Measurements from ENCODE around the gene BCL6.
"Not testable (repeated sequence)": the region's sequence is repeated elsewhere in the genome, so short reads cannot be mapped to it uniquely, and the experiment has no call there.

Gene BCL6

DNA sequence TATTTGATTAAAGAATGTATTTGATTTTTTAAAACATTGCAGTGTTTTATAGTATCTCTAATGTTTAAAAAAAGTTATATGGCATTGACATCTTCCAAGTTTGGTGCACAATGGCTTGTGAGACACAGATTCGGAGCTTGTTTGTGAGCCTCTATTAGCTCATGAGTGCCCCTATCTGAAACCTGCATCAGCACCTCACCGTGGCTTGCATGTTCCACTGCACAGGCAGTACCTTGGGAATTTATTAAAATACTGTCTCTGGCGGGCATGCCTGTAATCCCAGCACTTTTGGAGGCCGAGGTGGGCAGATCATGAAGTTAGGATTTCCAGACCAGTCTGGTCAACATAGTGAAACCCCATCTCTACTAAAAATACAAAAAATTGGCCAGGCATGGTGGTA, 36.1 kb downstream of the BCL6 start:
- DNase-seq, result no peak

- DNase-seq, result no peak
Observed at GRCh38 chr3:187708696-187709095, 36.6 kb downstream of the BCL6 start.

- no peak for DNase-seq
Observed at GRCh38 chr3:187706971-187707370, 38.3 kb downstream of the BCL6 start.

DNA sequence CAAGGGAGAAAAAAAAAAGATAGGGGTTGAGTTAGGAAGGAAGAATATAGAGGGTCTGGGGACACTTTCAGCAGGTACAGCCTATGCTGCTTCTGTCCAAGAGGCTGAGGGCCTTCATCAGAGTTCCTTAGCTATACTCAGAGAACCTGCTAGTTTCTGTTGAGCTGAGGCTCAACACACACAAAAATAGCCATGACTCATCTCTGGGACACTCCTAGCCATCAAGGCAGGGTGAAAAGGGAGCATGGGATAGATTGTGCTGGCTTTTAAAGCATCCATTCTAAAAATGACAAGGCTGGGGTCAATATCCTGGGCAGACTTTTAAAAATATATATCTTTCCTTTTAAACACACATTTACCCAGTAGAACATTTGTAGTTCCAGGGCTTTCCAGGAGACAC, 40.1 kb downstream of the BCL6 start:
- DNase-seq, result no peak

- no peak for DNase-seq
Observed at GRCh38 chr3:187702507-187703033, 42.7 kb downstream of the BCL6 start, which contains the start of gene RTP2. RTP2 (minus strand) TSS chr3:187702557; CDS start chr3:187702128, 429 bp downstream.

DNA sequence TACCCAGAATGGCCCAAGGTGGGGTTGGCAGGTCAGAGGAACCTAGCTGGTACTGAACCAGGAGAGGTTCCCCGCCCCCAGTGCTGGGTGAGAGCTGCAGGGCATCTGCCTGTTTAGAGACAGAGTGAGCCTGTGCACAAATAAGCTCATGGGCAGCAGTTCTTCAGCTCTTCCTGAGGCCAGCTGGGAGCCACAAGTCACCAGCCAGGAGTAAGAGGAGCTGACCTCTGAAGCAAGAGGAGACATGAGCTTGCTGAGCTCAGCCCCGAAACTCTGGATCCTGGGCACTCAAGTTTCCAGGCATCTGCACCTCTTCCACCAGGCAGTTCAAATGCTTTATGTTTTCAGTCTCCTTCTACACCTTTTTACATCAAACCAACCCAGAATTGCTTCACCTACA, 45.0 kb downstream of the BCL6 start:
- DNase-seq, result no peak

DNA sequence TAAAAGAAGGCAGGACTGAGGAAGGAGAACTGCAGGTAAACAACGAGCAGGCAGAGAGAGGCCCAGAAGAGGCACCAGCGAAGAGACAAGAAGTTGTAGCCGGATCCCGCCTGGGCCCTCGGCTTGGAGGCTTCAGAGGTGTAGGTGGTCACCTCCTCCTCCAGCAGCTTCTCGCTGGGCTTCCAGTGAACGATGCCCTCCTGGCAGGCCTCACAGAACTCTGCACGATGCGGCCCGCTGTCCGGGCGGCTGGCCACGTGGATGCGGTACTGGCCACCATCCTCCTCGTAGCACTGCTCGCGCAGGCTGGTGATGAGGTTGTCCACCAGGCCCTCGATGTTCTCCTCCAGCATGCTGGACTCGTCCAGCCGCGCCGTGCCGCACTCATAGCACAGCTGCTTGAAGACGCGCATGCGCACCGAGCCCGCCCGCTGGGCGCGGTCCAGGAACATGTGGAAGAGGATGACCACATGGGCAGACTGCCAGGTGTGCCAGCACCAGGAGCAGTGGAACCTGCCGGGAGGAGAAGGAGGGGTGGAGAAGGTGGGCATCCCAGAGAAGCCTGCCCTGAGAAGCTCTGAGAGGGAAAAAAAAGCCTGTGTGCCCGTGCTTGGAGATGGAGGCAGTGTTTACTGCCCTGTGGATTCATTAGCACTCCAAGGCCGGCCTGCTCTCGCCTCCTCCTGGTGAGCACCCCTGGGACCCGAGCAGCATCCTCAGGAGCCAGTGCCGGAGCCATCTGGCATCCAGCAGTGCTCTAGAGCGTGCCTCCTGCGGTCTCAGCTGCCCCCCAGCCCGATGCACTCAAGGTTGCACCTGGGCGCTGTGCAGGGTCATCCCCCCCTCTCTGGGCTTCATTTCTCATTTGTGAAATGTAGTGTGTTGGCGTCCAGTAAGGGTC, 46.5 kb downstream of the BCL6 start:
- DNase-seq, result no peak

DNA sequence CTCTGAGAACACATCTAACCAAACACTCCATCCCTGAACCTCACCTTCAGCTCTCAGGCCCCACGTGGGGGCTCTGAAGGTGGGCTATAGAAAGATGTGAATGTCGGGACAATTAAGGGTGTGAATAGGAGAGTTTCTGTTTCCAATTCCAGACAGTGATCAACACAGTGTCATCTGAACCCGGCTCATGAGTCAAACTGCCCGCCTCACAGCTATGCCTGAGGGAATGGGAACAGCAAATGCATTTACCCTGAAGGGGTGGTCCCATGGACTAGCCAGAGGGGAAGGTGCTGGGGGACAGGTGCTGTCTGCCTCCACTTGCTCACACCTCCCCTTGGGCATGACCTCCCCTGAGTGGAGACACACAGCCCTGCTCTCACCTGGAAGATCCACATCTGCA, 49.2 kb downstream of the BCL6 start:
- no peak for DNase-seq

DNA sequence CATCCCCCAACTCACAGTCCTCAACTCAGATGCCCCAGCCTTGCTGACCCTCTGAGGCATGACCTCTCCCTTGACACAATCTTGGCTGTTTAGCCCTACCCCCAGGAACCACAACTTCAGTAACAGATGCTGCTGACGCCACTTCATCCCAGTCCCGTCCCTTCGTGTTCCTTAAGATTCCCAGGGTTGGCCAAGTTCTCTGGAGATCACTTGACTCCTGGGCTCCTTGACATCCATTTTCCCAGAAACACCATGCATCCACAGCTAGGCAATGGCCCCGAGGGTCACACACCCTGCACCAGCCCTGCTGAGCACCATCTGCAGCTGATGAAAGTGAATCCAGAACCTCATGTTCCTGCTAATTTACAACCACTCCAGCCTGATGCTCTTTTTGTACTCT, 49.8 kb downstream of the BCL6 start:
- DNase-seq, result no peak

DNA sequence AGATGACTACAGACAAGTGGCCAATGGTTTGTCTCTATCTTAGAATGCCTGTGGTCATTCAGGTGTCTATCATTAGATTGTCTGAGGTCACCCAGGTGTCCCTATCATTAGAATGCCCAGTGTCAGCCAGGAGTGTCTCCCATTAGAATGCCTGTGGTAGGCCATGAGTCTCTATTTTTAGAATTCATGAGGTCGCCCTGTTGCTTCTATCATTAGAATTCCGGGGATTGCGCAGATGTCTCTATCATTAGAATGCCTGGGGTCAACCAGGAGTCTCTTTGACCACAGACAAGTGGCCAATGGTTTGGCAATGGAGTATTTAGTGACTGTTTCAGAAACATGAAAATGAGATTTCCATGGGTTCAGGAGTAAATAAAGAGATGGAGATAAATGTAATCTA, 50.5 kb downstream of the BCL6 start:
- no peak for DNase-seq

DNA sequence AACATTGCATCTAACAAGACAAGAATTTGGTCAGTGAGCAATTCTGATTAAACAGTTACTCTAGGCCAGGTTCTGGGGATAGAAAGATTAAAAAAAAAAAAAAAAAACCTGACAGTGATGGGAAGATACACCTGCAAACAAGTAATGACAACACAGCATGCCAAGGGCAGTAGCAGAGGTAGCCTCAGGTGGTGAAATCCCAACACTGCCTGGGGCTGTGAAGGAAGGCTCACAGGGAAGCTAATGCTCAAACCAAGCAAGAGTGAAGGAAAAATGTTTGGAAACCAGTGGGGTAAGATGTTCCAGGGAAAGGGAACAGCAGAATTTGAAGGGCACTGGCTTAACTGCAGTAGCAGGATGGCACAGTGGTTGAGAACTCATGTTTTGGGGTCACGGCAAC, 51.8 kb downstream of the BCL6 start:
- DNase-seq, result no peak

DNA sequence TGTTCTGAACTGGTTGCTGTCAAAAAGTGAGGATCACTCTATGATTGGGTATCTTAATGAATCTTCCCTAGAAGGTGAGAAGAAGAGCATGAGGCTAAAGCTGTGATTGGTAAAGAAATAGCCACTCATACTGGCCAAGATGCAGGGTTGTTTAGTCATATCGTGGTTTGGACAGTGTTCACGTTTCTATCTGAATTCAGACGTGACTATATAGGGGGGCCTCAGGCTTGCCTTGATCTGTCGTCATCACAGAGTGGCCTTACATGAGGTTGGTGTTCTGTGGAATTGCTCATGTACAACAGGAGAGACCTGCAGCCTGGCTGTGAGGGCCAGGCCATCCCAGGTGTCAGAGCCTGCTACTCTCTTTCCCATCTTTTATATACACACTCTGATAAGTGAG, 55.3 kb downstream of the BCL6 start:
- DNase-seq, result no peak

GRCh38 chr3:187686621-187687273, 58.5 kb downstream of the BCL6 start:
- no peak for DNase-seq

- no peak for DNase-seq
Observed at GRCh38 chr3:187685948-187686347, 59.3 kb downstream of the BCL6 start.

- no peak for DNase-seq
Observed at GRCh38 chr3:187684880-187685279, 60.4 kb downstream of the BCL6 start.

GRCh38 chr3:187684444-187684843, 60.8 kb downstream of the BCL6 start:
- no peak for DNase-seq

DNA sequence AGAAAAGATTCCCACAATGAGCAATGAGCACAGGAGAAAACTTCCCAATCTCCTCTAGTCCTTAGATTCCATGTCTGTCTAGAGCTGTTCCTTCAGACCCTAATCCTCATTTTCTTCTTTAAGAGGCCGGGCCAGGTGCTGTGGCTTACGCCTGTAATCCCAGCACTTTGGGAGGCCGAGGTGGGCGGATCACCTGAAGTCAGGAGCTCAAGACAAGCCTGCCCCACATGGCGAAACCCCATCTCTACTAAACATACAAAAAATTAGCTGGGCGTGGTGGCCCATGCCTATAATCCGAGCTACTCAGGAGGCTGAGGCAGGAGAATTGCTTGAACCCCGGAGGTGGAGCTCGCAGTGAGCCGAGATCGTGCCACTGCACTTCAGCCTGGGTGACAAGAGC, 63.5 kb downstream of the BCL6 start:
- not testable (repeated sequence) for DNase-seq

DNA sequence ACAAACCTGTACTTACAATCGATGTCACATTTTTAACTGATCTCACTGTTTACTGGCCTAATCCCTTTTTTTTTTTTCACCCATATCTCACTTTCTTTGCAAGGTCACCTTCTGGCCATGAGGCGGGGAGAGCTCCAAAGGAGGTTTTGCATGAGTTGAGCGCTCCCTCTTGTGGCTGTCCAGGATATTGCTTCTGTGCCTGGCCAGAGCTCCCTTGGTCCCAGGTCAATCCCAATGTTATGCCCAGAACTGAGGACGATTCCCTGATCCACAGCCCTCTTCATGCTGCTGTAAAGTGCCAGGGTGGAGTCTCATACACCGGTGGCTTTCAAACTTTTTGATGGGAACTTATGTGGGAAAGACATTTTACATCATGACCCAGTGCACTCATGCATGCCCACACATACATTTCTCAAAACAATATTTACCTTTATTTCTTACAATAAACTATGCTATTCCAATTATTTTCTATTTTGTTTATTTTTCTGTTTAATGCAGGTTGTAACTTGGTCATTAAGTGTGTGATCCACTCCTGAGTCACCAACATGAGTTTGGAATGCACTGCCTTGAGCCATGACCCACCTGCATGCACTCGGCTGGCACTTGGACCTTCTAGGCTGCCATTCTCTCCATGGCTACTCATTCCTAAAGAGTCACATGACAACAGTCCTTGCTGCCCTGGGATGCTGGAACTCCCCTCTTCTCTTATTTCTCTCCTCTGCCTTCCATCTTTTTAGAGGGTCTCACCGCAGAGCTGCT, 65.5 kb downstream of the BCL6 start:
- DNase-seq, result peak; percentile 45

GRCh38 chr3:187678726-187679268, 66.5 kb downstream of the BCL6 start:
- DNase-seq, result no peak

- no peak for DNase-seq
Observed at GRCh38 chr3:187677604-187678003, 67.7 kb downstream of the BCL6 start.

GRCh38 chr3:187673012-187673411, 72.3 kb downstream of the BCL6 start:
- DNase-seq, result no peak
